ENCODE data around the gene GPATCH8. TPM values are rescaled to one million over a fixed set of nuclear protein-coding genes. Genes with fewer than 3 reads are reported as not detected.

Gene GPATCH8
- total RNA-seq, 1 experiment from 2014 or later: 23.2 TPM

Small RNAs within 50 kb of the gene (small RNA-seq; reads per million reads assigned to genes)
- not detected for gene RN7SL258P

Other genes starting within 250 kb of the GPATCH8 start
- gene SLC4A1, start 235.3 kb downstream of the GPATCH8 start, total RNA-seq (2014; rRNA removed; shearing (Covaris generic); ENCODE audit: low replicate concordance): 0.14 and 0.19 TPM in 2 replicates
- 1.5 and 2.3 TPM in 2 replicates for gene RUNDC3A, start 194.8 kb downstream of the GPATCH8 start, total RNA-seq (2014; rRNA removed; shearing (Covaris generic); ENCODE audit: low replicate concordance)
- gene SLC25A39, start 178.6 kb downstream of the GPATCH8 start, total RNA-seq (2014; rRNA removed; shearing (Covaris generic); ENCODE audit: low replicate concordance): 78.7 and 163 TPM in 2 replicates
- gene GRN, start 158.1 kb downstream of the GPATCH8 start, total RNA-seq (2014; rRNA removed; shearing (Covaris generic); ENCODE audit: low replicate concordance): 194 and 327 TPM in 2 replicates
- gene FAM171A2, start 139.6 kb downstream of the GPATCH8 start, total RNA-seq (2014; rRNA removed; shearing (Covaris generic); ENCODE audit: low replicate concordance): 0.40 and 1.2 TPM in 2 replicates
- 0.07 and 0.26 TPM in 2 replicates for gene ITGA2B, start 113.8 kb downstream of the GPATCH8 start, total RNA-seq (2014; rRNA removed; shearing (Covaris generic); ENCODE audit: low replicate concordance)
- gene FZD2, start 54.1 kb upstream of the GPATCH8 start, total RNA-seq (2014; rRNA removed; shearing (Covaris generic); ENCODE audit: low replicate concordance): 0.56 and 2.4 TPM in 2 replicates
- gene MEIOC, start 153.1 kb upstream of the GPATCH8 start, total RNA-seq (2014; rRNA removed; shearing (Covaris generic); ENCODE audit: low replicate concordance): not detected in 2 replicates
- gene CCDC43, start 186.4 kb upstream of the GPATCH8 start, total RNA-seq (2014; rRNA removed; shearing (Covaris generic); ENCODE audit: low replicate concordance): 17.1 and 21.5 TPM in 2 replicates
- gene DBF4B, start 205.3 kb upstream of the GPATCH8 start, total RNA-seq (2014; rRNA removed; shearing (Covaris generic); ENCODE audit: low replicate concordance): 11.6 and 16.2 TPM in 2 replicates